Right lobe of liver (tissue), 4 donors: ENCODE measurements around the gene RNASE7.

Experiments used
- CTCF ChIP-seq, 4 donors: fragments of 200-600 bp in 3 of 4; fragments of 450-650 bp in 1 of 4; IDR thresholded peaks; one replicate each; pipeline versions ENCODE4 v1.5.1 to v1.8.0; 2016 to 2022; ENCODE audit warnings: antibody characterized with exemption in 4 of 4, mild to moderate bottlenecking in 2 of 4
- POLR2A ChIP-seq: fragments of 450-650 bp; IDR thresholded peaks from one replicate; pipeline ENCODE4 v1.6.1; 2017; ENCODE audit warnings: antibody characterized with exemption, mild to moderate bottlenecking
- donor health status: DM: no; HTN: no; CAD: no.
- donor health status: DM: no; HTN: no; CAD: no.
- donor health status: DM: no; HTN: yes; CAD: no.

DNA sequence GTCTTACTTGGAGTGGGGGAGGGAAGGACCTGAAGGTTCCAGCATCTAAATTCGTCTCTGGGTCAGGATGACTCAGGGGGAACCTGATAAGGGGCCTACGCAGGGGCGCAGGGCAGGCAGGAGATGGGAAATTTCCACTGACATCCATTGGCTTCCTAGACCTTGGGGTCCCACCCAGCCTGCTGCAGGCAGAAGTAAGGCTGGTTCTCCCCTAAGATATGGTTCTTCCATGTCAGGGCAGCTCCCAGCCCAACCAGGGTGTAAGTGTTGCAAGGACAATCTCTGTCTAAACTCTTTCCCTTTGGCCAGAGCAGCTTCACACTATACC lies 15.2 kb upstream of the RNASE7 start:
- TF ChIP-seq CTCF (IDR thresholded peaks at IDR 0.05) (no peak), POLR2A (no peak)
